Heart right ventricle (tissue), 16 donors: ENCODE data around the gene TBC1D9B. TPM values are rescaled to one million over a fixed set of nuclear protein-coding genes. Genes with fewer than 3 reads are reported as not detected.

Experiments
- ATAC-seq, 8 donors: fragments of 200-7000 bp; cut with Tn5 transposase; one replicate each; pipeline ENCODE4 v1.9.1; 2020; ENCODE audit warnings: mild to moderate bottlenecking in 8 of 8, moderate library complexity in 8 of 8, moderate number of reproducible peaks in 1 of 8
- DNase-seq, 2 donors: peaks; one replicate each; pipeline ENCODE4 v3.0.0-alpha.2; 2020
- H3K27ac ChIP-seq, 10 donors: fragments of 200-600 bp; sonication (generic) in 2 of 10; one replicate each; pipeline versions ENCODE4 v1.5.0 to v1.8.0; 2020 to 2022; ENCODE audit warnings: mild to moderate bottlenecking in 3 of 10
- H3K27me3 ChIP-seq, 7 donors: fragments of 200-600 bp; one replicate each; pipeline ENCODE4 v1.8.0; 2021 to 2022; ENCODE audit warnings: mild to moderate bottlenecking in 2 of 7
- H3K36me3 ChIP-seq, 9 donors: fragments of 200-600 bp; sonication (generic) in 1 of 9; one replicate each; pipeline versions ENCODE4 v1.5.0 to v1.8.0; 2020 to 2022; ENCODE audit warnings: mild to moderate bottlenecking in 2 of 9
- H3K4me1 ChIP-seq, 9 donors: fragments of 200-600 bp; sonication (generic) in 1 of 9; one replicate each; pipeline versions ENCODE4 v1.5.0 to v1.8.0; 2020 to 2022; ENCODE audit warnings: mild to moderate bottlenecking in 4 of 9
- H3K4me3 ChIP-seq, 10 donors: fragments of 200-600 bp; sonication (generic) in 2 of 10; one replicate each; pipeline versions ENCODE4 v1.5.0 to v1.8.0; 2020 to 2022; ENCODE audit warnings: mild to moderate bottlenecking in 7 of 10, moderate library complexity in 2 of 10
- H3K9me3 ChIP-seq, 11 donors: fragments of 200-600 bp in 10 of 11; sonication (generic) in 2 of 11; one replicate each; pipeline versions ENCODE4 v1.5.0 to v1.8.0; 2013 to 2022; ENCODE audit warnings: mild to moderate bottlenecking in 2 of 11, control low read depth in 1 of 11, moderate library complexity in 1 of 11
- CTCF ChIP-seq, 9 donors: fragments of 200-600 bp; sonication (generic) in 2 of 9; IDR thresholded peaks; one replicate each; pipeline versions ENCODE4 v1.5.0 to v1.8.0; 2021 to 2022; ENCODE audit warnings: antibody characterized with exemption in 9 of 9, mild to moderate bottlenecking in 5 of 9, moderate library complexity in 1 of 9
- WGBS, 2 donors: extraction: QIAGEN DNeasy Blood & Tissue Kit; methylation state at CpG; one replicate each; pipeline ENCODE4 v1.1.7; 2013; ENCODE audit warnings: inconsistent platforms in 1 of 2; 5-methylcytosine and 5-hydroxymethylcytosine counted together
- intact Hi-C, 10 donors: fragments of 100-400 bp; cut with DNase I; formaldehyde crosslinking; loops; one replicate each; pipeline versions ENCODE4 v1.11.1 to v1.14.2; 2022
- polyA plus RNA-seq, 2 donors: library from polyadenylated mRNA; stranded (reverse); fragments of 200-250 nt; gene quantifications; one replicate each; pipeline ENCODE4 v1.2.3, GENCODE V29; 2013
- total RNA-seq, 10 donors: library from RNA; stranded (reverse); fragmentation: NEBNext Ultra II Directional in 3 of 10; extraction: Animal tissue kit (Norgen Biotek cat#: 25700) in 3 of 10; gene quantifications; one replicate each; pipeline versions ENCODE4 v1.2.1 to v1.2.4, GENCODE V29; 2021 to 2023
- donor health status: Arrhythmogenic right ventricular cardiomyopathy.
- donor health status: ischemic (EF 13 %, LVEDD 7.1; RV severe dilation, severe dysfunction).
- donor health status: healthy with polysubstance abuse.
- donor health status: DM: no; HTN: yes; CAD: no.
- donor health status: DM: no; HTN: no; CAD: no.
- donor health status: ischemic (EF 25% LVEDD 6.9; RV normal size, moderate dysfunction).
- donor health status: ischemic (EF 25% LVEDD 5.7; RV mildly dilated, moderate dysfunction).
- donor health status: healthy.
- donor health status: DM: yes; HTN: yes; CAD: no.
- donor health status: Ischemic cardiomyopathy.
- donor health status: ischemic (EF 35%, LVEDD 5.7; RV mildly dilated, moderate dysfunction).
- donor health status: nonischemic (EF 11% LVEDD 7.7; RV severe dilation, severe dysfunction).
- donor health status: DM: yes; HTN: yes; CAD: no.
- donor health status: PGD.
- donor health status: ischemic (EF 29% LVEDD 5.4; RV normal size, mild dysfunction).
- donor health status: nonischemic (EF 23%, LVEDD 6.1; RV moderate dilation, normal function).

Gene TBC1D9B
- total and polyA plus RNA-seq, 12 donors, result 26.0 to 52.1 (median 32.3) TPM

GRCh38 chr5:179875741-179876609, 31.7 kb downstream of the TBC1D9B start:
- 93 to 95% methylated on average over 16 of the region's 16 CpGs for WGBS, 2 donors
- intact Hi-C loops, result no loop called here
- no peaks in the 10 kb centered on the region for H3K9me3 ChIP-seq
- H3K4me3 ChIP-seq, result no peak overlapping the region
- H3K4me1 ChIP-seq, result peaks cover 0 to 2% (median 0%) of the 10 kb centered on the region in 9 donors
- ATAC-seq, result no peak
- H3K27ac ChIP-seq, result no peak overlapping the region
- peaks cover 0 to 97% (median 42%) of the 10 kb centered on the region in 9 donors for H3K36me3 ChIP-seq
- H3K27me3 ChIP-seq, result no peaks in the 10 kb centered on the region
- no peak for DNase-seq
- no peak for TF ChIP-seq CTCF (IDR thresholded peaks at IDR 0.05)

GRCh38 chr5:179874536-179875292, 33.0 kb downstream of the TBC1D9B start:
- Histone ChIP-seq H3K27me3 (no peaks in the 10 kb centered on the region), H3K9me3 (no peaks in the 10 kb centered on the region), H3K4me3 (no peak overlapping the region), H3K27ac (no peak overlapping the region), H3K36me3 (peaks cover 0 to 97% (median 44%) of the 10 kb centered on the region in 9 donors), H3K4me1 (peaks cover 0 to 11% (median 0%) of the 10 kb centered on the region in 9 donors)
- DNase-seq (no peak), ATAC-seq (no peak)
- intact Hi-C loops, result loop anchor here in 1 of 10 donors (5.0 kb wide), 1 partner anchor 33 kb away; the partner anchor contains the start of gene TBC1D9B
- TF ChIP-seq CTCF (IDR thresholded peaks at IDR 0.05), result no peak
- WGBS, 2 donors, result 97 to 98% methylated on average over 28 of the region's 28 CpGs

GRCh38 chr5:179874136-179874535, 33.6 kb downstream of the TBC1D9B start:
- DNase-seq (no peak), ATAC-seq (no peak)
- Histone ChIP-seq H3K4me3 (no peak overlapping the region), H3K27ac (no peak overlapping the region), H3K36me3 (peaks cover 0 to 97% (median 42%) of the 10 kb centered on the region in 9 donors), H3K4me1 (peaks cover 0 to 11% (median 0%) of the 10 kb centered on the region in 9 donors), H3K9me3 (no peaks in the 10 kb centered on the region), H3K27me3 (no peaks in the 10 kb centered on the region)
- TF ChIP-seq CTCF (IDR thresholded peaks at IDR 0.05), result no peak
- intact Hi-C loops, result loop anchor here in 1 of 10 donors (5.0 kb wide), 1 partner anchor 33 kb away; the partner anchor contains the start of gene TBC1D9B
- WGBS, 2 donors, result 93 to 95% methylated on average over 3 of the region's 3 CpGs

- Histone ChIP-seq H3K27ac (no peak overlapping the region), H3K27me3 (no peaks in the 10 kb centered on the region), H3K36me3 (peaks cover 0 to 97% (median 40%) of the 10 kb centered on the region in 9 donors), H3K4me3 (no peak overlapping the region), H3K4me1 (peaks cover 0 to 11% (median 0%) of the 10 kb centered on the region in 9 donors), H3K9me3 (no peaks in the 10 kb centered on the region)
- no peak for TF ChIP-seq CTCF (IDR thresholded peaks at IDR 0.05)
- no peak for DNase-seq
- 90 to 93% methylated on average over 7 of the region's 7 CpGs for WGBS, 2 donors
- intact Hi-C loops, result loop anchor here in 1 of 10 donors (5.0 kb wide), 1 partner anchor 34 kb away; the partner anchor contains the start of gene TBC1D9B
- no peak for ATAC-seq
Measured at GRCh38 chr5:179873588-179874110, 34.0 kb downstream of the TBC1D9B start.
